Hematopoietic multipotent progenitor cell treated with erythropoietin and hydrocortisone succinate and interleukin-3 and kit ligand, for 4 days (in vitro differentiated cells): ENCODE measurements around the gene PREB.
"Not testable (repeated sequence)": the region's sequence is repeated elsewhere in the genome, so short reads cannot be mapped to it uniquely, and the experiment has no call there.

Experiments
- DNase-seq: peaks from one replicate; pipeline ENCODE4 v3.0.0-alpha.2; 2015

Gene PREB, protein sequence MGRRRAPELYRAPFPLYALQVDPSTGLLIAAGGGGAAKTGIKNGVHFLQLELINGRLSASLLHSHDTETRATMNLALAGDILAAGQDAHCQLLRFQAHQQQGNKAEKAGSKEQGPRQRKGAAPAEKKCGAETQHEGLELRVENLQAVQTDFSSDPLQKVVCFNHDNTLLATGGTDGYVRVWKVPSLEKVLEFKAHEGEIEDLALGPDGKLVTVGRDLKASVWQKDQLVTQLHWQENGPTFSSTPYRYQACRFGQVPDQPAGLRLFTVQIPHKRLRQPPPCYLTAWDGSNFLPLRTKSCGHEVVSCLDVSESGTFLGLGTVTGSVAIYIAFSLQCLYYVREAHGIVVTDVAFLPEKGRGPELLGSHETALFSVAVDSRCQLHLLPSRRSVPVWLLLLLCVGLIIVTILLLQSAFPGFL

DNA sequence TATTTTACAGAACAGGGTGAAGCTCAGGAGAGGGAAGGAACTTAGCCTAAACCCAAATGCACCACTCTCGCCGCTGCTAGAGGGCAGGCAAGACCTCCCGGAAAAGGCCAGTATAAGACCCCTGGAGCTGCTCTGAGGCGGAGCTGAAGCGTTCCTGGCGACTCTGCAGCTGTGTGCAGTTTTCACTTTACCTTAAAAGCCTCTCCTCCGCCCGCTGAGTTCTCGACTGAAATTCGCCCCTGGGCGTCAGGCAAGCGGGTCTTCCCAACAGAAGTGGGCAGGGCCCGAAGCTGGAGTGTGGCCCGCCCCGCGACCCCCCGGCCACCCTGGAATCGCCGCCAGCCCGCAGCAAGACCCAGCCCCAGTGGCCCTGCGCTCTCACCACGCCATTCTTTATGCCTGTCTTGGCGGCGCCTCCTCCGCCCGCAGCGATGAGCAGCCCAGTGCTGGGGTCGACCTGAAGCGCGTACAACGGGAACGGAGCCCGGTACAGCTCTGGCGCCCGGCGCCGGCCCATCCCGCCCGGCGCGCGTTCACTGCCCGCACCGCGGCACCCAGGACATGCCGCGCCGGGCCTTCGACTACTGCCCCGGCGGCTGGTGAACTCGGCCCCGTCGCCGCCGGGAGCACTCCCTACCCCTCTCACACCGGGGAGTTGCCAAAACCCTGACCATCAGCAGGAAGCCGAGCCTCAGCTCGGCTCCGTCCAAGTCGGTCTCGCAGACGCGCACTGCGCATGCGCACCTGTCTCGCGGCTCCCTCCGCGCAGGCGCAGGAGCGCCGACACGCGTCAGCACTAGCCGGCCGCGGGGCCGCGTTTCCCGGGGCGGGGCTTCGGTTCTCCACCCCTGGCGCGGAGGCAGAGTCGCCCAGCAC is at the start of gene PREB:
Gene PREB, minus strand, starts transcription at position 732 of the 876 bp plus-strand sequence. Its CDS starts 215 bp downstream, at position 517.
- DNase-seq = peak; percentile 98

DNA sequence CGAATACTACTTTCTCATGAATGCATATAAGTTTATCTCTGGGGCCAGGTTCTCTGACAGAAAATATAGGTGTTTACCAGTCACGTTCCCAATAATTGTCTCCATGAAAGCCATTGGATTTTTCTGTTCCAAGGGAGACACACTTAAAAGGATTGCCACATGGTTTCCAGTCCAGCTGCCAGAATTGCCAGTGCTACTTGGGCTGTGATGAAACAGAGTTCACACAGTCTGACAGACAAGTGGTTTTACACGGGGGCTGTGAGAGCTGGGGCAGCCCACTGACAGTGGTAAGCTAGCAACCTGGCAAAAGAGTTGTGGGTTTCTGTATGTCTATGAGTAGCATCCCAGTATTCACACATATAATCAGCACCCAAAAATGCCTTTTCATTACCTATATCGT is 49.7 kb upstream of the PREB start:
- peak; percentile 20 for DNase-seq

DNA sequence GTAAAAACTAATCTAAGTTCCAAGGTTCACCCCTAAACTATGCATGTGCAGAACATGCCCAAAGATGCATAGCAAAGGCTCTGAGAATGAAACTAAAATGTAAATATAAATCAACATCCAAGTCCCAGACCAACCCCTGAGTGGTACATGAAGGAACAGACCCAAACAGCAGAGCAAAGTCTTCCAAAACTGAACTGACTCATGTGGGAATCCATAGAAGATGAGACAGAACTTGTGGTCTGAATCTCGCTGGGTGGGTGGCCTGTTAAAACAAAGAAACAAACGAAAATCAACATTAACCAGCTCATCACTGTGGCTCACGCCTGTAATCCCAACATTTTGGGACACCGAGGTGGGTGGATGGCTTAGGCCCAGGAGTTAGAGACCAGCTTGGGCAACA is 47.9 kb upstream of the PREB start:
- no peak for DNase-seq

DNA sequence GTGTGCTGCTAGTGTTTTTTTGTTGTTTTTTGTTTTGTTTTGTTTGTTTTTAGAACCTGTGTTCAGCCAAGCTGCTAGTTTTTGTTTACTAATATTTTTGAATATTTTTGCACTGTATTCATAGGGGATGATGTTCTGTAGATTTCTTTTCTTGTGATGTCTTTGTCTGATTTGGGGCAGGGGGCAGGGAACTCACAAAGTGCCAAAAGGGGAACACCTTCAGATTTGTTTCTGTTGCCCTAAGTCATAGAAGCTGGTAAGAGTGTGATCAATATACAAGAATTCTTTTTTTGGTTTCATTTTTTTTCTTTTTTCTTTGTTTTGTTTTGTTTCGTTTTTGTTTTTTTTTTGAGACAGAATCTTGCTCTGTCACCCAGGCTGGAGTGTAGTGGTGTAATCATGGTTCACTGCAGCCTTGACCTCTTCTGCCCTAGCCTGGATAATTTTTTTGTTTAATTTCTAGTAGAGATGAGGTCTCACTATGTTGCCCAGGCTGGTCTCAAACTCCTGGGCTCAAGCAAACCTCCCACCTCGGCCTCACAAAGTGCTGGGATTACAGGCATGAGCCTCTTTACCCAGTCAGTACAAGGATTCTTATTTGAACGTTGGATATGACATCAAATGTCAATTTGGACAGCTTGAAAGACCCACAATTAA is 45.0 kb upstream of the PREB start:
- DNase-seq = no peak

DNA sequence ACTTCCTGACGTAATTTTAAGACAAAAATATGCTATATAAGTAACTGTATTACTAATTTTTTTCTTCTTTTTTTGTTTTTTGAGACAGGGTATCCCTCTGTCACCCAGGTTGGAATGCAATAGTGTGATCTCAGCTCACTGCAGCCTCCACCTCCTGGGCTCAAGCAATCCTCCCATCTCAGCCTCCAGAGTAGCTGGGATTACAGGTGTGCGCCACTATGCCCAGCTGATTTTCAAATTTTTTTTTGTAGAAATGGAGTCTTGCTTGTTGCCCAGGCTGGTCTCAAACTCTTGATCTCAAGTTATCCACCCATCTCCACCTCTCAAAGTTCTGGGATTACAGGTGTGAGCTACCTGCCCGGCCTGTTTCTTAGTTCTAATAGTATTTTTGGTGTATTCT is 44.0 kb upstream of the PREB start:
- no peak for DNase-seq

DNA sequence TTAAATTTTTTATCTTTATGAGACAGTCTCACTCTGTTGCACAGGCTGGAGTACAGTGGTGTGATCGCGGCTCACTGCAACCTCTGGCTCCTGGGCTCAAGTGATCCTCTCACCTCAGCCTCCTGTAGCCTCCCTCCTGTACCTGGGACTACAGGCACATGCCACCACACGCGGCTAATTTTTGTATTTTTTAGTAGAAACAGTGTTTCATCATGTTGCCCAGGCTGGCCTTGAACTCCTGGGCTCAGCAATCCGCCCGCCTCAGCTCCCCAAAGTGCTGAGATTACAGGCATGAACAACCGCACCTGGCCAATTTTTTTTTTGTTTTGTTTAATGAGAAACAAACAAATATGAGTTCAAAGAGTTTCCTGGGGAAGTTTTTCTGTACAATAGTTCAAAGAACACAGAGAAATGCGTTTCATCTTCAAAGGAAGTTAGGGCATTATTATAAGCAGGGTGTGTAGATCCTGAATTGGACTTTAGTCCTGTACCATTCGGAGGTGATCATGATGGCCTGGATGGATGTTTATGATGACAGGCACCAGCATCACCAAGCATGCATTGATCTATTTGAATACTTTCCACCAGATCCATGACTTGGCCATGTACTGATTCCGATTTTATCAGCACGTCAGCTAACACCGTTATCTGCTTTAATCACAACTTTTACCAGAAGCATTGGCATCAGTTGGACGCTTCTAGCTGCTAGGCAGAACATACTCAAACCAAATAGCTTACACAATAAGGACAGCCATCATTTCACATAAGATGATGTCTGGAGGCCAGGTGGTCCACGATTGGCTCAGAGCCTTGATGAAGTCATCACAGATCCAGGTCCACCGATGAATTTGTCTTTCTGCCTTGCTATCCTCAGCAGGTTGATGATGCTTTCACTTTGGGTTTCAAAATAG is 43.3 kb upstream of the PREB start:
- DNase-seq = no peak

DNA sequence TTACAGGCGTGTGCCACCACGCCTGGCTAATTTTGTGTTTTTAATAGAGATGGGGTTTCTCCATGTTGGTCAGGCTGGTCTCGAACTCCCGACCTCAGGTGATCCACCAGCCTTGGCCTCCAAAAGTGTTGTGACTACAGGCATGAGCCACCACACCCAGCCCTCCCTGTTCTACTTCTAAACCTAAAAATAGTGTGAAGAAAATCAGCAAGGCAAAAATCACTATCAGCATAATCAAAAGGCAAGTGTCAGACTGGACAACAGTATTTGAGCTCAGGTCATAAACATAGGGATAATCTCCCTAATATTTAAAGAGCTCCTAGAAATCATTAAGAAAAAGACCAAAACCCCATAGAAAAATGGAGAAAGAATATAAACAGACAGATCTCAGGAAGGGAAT is 41.3 kb upstream of the PREB start:
- not testable (repeated sequence) for DNase-seq

DNA sequence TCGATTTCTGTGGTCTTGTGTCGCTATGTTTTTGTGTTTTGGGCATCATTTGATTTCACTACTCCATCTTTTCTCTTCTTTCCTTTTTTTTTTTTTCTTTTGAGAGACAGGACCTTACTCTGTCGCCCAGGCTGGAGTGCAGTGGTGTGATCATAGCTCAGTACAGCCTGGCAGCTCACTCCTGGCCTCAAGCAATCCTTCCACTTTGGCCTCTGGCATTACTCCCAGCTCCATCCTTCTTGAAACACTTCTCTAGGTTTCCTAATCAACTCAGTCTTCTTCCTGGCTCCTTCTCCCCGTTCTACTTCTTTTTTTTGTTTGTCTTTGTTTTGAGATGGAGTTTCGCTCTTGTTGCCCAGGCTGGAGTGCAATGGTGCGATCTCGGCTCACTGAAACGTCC is 40.9 kb upstream of the PREB start:
- DNase-seq = no peak

DNA sequence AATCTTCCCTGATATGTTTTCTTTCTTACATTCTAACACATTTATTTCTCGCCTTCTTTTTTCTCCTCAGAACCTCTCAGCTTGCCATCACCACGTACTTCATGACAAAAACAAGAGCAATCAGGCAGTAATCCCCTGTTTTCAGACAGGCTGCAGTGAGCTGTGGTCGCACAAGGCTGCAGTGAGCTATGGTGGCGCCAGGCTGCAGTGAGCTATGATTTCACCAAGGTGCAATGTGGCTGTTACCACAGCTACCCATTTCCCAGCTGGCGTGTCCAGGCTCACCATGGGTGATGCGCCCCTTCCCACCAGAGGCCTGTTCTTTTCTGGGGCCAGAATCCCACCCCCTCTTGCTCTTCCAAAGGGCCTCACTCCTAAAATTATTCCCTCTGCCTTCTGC is 40.2 kb upstream of the PREB start:
- no peak for DNase-seq

DNA sequence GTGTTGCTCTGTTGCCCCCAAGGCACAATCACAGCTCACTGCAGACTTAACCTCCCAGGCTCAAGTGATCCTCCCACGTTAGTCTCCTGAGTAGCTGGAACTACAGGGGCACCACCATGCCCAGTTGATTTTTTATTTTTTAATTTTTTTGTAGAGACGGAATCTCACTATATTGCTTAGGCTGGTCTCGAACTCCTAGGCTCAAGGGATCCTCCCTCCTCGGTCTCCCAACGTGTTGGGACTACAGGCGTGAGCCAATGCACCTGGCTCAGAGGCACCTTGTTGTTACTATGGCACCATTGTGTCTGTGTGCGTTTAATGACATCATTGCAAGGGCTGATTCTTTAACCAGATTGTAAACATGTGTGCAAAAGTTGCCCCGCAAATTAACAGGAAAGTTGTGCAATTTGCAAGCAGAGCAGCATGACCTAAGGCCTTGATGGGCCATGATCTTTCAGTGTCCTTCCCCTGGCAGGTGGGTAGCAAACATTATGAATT is 37.0 kb upstream of the PREB start:
- DNase-seq = no peak

DNA sequence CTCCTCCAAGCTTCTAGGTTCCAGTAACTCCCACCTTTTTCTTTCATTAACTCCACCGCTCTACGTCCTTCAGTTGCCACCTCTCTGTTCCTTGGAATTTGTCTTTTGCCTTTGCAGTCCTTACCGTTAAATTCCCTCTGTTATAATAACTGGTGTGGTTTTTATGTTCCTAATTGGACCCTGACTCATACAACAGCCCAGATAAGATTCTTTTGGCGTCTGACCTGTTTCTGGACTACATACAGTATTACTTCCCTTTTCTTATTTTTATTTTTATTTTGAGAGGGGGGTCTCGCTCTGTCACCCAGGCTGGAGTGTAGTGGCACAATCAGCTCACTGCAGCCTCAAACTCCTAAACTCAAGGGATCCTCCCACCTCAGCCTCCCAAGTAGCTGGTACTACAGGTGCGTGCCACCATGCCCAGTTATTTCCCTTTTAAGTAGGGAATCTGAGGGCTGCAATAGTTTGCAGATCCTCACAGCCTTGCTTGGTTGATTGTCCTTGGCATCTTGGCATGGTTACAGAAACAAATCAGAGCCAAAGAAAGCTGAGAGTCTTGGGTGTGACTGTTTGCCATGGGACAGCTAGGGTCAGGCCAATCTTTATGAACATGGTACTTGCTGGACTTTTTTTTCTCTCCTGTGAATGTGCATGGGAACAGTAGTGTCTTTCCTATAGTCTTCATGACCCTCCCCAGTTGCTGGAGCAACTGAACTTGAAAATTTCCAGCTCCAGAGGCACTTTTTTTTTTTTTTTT is 36.3 kb upstream of the PREB start:
- DNase-seq = peak; percentile 20

DNA sequence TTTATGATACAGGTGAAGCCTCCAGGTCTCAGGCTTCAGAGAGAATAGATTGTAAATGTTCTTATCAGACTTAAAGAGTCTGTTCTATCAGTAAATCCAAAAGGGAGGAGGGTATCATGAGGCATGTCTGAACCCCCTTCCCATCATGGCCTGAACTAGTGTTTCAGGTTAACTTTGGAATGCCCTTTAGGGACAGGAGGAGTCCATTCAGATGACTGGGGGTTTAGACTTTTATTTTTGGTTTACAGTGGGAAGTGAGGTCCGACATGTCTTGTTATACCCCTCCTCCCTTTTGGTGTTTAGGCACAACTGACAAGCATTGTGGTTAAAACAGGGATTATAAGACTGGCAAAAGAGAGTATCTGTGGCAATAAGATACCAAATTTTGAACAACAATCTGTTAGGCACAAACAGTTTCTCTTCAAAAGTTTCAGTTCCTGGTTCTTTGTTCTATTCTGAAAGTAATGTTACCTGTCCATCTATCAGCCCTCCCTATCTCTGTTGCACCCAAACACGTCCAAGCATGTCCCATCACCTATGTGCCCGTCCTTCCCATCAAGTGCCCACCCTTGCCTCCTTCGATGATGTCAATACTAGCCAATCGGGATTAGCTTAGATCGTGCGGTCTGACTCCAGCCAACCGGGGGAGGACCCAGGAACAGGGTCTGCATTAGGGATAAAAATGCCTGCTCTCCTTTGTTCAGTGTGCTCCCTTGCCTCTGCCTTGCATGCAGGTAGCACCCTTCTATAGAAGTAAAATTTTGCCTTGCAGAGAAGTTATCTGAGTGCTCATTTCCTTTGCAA is 30.7 kb upstream of the PREB start:
- DNase-seq = no peak

DNA sequence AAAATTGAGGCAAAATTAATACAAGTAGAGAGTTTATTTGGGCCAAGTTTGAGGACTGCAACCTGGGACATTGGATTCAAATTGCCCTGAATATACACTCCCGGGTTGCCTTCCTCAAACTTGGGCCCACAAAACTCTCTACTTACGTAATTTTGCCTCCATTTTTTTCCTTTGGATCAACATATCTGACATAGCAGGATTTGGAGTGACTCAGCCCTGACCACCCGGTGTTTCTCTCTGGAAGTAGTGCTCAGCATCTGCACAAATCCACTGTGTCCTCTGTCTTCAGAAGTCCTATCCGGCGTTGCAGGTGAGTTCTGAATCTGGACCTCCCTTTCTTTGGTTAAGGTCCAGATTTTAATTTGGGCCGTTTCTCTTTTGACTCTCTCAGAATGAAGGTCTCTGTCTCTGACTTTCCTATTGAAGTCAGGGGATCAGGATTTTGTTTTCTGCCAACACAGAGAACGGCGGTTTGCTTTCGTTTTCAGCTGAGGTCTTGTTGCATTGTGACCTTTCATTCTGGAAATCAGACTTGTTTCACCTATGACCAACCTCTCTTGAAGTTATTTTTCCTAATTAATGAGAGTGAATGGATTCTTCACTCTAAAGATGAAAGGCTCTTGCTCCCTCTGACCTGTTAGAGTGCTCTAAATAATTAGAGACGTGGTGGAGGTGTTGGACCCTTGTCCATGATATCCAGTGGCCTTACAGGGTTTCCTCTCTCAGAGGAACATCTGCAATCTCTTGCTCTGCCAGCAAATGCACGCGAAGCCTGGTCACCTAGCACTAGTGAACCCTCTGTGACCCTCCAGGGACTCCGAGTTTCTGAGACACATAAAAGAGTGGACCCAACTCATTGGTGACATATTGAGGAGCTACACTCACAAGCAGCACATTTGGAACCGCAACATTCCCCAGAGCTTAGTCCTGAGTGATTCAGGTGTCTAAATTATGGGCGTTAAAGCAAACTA is 28.0 kb upstream of the PREB start:
- no peak for DNase-seq

DNA sequence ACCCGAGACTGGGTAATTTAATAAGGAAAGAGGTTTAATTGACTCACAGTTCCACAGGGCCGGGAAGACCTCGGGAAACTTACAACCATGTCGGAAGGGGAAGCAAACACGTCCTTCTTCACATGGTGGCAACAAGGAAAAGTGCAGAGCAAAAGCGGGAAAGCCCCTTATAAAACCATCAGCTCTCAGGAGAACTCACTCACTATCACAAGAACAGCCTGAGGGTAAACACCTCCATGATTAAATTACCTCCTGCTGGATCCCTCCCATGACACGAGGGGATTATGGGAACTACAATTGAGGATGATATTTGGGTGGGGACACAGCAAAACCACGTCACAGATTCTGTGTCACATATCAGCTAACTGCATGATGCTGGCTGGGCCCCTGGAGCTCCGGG is 25.8 kb upstream of the PREB start:
- no peak for DNase-seq

DNA sequence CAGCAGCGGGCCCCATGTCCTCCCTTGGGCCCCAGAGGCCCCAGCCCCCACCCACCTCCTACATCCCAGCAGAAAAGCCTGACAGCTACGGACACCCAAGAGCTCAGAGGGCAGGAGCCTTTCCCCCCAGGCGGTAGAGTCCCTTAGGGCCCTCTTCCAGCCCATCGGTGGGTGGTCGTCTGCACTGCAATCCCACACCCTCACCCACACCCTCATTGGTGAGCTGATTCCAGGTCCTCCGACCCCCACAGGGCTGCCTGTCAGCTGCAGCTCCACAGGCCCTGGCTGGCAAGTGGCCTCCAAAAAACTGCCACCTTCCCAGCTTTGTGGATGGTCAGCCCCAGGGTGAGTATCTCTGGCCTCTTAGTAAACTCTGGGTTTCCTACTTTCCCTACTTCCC is 24.8 kb upstream of the PREB start:
- DNase-seq = no peak

DNA sequence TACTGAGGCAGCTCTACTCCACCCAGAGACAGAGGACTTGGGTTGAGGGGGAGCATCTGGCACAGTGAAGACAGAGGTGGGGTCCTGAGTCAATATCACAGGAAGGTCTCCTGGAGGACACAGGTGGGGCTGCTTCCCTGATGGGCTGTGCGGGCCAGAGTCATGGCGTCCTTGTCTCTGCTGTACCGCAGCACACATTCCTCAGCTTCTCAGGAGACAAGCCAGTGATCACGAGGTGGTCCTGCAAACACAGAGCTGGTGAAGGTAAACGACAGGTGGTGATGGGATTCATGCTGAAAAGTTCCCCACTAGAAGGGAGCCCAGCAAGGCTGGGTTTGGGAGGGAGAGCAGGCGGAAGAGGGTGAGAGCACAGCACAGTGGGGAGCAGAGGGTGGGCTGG is 24.0 kb upstream of the PREB start:
- DNase-seq = no peak

DNA sequence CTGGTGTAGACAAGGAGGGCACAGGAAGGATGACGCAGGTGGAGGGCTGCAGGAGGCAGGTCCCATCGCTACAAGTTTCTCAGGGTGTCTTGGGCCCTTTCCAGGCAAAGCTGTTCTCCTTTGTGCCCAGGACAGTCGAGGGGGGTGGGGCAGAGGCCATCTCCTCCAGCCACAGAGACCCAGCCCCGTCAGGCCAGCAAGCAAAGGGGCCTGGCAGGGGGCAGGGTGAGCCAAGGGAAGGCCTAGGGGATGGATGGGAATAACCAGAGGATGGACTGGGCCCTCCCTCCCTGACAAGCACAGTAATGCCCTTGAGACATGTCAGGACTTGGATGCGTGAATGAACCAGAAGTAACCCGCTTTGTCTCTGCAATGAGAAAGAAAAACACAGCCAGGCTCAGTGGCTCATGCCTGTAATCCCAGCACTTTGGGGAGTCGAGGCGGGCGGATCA is 20.7 kb upstream of the PREB start:
- DNase-seq = no peak

DNA sequence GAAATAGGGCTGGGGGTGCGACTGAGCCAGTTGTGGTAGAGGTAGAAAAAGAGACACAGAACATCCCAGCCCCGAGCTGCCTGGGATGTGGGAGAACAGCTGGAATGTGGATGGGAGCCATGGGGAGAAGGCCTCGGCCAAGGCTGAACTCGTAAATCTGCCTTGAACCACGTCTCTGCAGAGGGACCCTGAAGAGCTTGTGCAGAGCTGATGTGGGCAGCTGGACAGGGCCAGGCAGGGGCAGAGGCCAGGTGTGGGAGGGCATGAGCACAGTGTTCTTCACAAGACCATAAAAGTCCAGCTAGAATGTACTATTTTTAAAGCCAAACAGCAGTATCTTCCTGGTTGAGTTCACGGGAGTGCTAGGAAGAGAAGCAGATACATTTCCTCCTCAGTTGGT is 20.1 kb upstream of the PREB start:
- no peak for DNase-seq

DNA sequence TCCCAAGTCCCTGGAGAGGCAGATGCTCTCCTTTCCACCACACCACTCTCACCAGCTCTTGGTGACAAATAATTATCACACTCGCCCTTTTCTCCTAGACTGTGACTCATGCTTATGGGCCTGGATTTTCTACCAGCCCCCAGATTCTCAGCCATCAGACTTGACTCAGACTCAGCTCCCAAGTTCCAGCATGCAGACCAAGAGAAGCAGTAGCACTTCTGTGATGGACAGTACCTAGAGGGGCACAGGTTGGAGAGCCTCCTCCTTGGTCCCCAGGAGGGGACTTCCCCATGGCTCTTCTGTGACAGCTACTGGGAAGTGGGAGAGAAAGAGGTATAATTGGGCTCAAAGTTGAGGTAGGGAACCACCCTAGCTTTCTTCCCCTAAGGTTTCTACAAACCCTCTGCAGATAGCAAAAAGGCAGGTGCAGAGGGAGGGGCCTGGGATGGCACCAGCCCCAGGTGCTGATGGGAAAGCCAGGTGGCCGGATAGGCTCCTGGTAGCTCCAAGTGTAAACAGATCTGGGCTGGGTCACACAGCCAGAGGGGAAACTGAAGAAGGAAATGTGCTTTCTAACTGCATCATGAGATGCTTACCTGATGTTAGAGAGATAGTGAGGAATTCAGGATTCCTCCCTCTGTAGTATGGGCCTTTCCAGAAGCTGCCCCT is 18.5 kb upstream of the PREB start:
- no peak for DNase-seq
